Fibroblast of skin of left quadriceps (primary cell): ENCODE results near the gene PCDHGC5.

Experiments
- DNase-seq, 2 experiments: peaks; one replicate each; pipeline ENCODE4 v3.0.0-alpha.2; 2013; ENCODE audit warnings: low read depth in 2 of 2

Gene PCDHGC5

GRCh38 chr5:141529873-141530272 is 41.0 kb downstream of the PCDHGC5 start:
- no peak for DNase-seq

- no peak for DNase-seq
Measured at GRCh38 chr5:141532726-141533125, 43.8 kb downstream of the PCDHGC5 start.

- no peak for DNase-seq
Measured at GRCh38 chr5:141533897-141534296, 45.0 kb downstream of the PCDHGC5 start.

- DNase-seq: no peak
Measured at GRCh38 chr5:141534492-141535213, 45.8 kb downstream of the PCDHGC5 start.
